ENCODE results near the gene SMIM1.
"Not testable (repeated sequence)": the region's sequence is repeated elsewhere in the genome, so short reads cannot be mapped to it uniquely, and the experiment has no call there.

The SMIM1 gene

GRCh38 chr1:3809680-3810079 is 37.1 kb downstream of the SMIM1 start:
- no peaks in the 10 kb centered on the region for H3K4me1 ChIP-seq (ENCODE audit: insufficient read depth, poor library complexity, severe bottlenecking)
- H3K27ac ChIP-seq (ENCODE audit: poor library complexity, severe bottlenecking), result no peak overlapping the region
- no peak overlapping the region for H3K4me3 ChIP-seq (ENCODE audit: severe bottlenecking)
- H3K27me3 ChIP-seq (ENCODE audit: insufficient read depth, poor library complexity, severe bottlenecking), result no peaks in the 10 kb centered on the region
- DNase-seq (ENCODE audit: low spot score) (no peak), ATAC-seq (ENCODE audit: low read depth) (peak; percentile 27; the same call in 1 of the 3 replicates)
- H3K9me3 ChIP-seq (ENCODE audit: severe bottlenecking), result peaks cover 8% of the 10 kb centered on the region
- TF ChIP-seq CTCF (IDR thresholded peaks at IDR 0.05; ENCODE audit: poor library complexity, severe bottlenecking), result no peak
- H3K36me3 ChIP-seq (ENCODE audit: low read depth), result no peaks in the 10 kb centered on the region

- H3K36me3 ChIP-seq (ENCODE audit: low read depth); H3K4me3 ChIP-seq (ENCODE audit: severe bottlenecking); H3K4me1 ChIP-seq (ENCODE audit: insufficient read depth, poor library complexity, severe bottlenecking); DNase-seq (ENCODE audit: low spot score); H3K9me3 ChIP-seq (ENCODE audit: severe bottlenecking); H3K27me3 ChIP-seq (ENCODE audit: insufficient read depth, poor library complexity, severe bottlenecking); H3K27ac ChIP-seq (ENCODE audit: poor library complexity, severe bottlenecking): not testable (repeated sequence)
- ATAC-seq (ENCODE audit: low read depth), result peak; percentile 45; the same call in 1 of the 3 replicates
Measured at GRCh38 chr1:3810149-3810761, 37.7 kb downstream of the SMIM1 start.

GRCh38 chr1:3811595-3811911 is 39.0 kb downstream of the SMIM1 start:
- Histone ChIP-seq H3K27me3 (ENCODE audit: insufficient read depth, poor library complexity, severe bottlenecking) (no peaks in the 10 kb centered on the region), H3K27ac (ENCODE audit: poor library complexity, severe bottlenecking) (no peak overlapping the region), H3K36me3 (ENCODE audit: low read depth) (no peaks in the 10 kb centered on the region), H3K4me3 (ENCODE audit: severe bottlenecking) (no peak overlapping the region), H3K9me3 (ENCODE audit: severe bottlenecking) (peaks cover 8% of the 10 kb centered on the region), H3K4me1 (ENCODE audit: insufficient read depth, poor library complexity, severe bottlenecking) (no peaks in the 10 kb centered on the region)
- no peak for TF ChIP-seq CTCF (IDR thresholded peaks at IDR 0.05; ENCODE audit: poor library complexity, severe bottlenecking)
- no peak for DNase-seq (ENCODE audit: low spot score)
- no peak for ATAC-seq (ENCODE audit: low read depth)

GRCh38 chr1:3814065-3814464 is 41.5 kb downstream of the SMIM1 start:
- Histone ChIP-seq H3K9me3 (ENCODE audit: severe bottlenecking) (no peaks in the 10 kb centered on the region), H3K4me3 (ENCODE audit: severe bottlenecking) (no peak overlapping the region), H3K4me1 (ENCODE audit: insufficient read depth, poor library complexity, severe bottlenecking) (no peaks in the 10 kb centered on the region), H3K27me3 (ENCODE audit: insufficient read depth, poor library complexity, severe bottlenecking) (no peaks in the 10 kb centered on the region), H3K36me3 (ENCODE audit: low read depth) (no peaks in the 10 kb centered on the region), H3K27ac (ENCODE audit: poor library complexity, severe bottlenecking) (no peak overlapping the region)
- TF ChIP-seq CTCF (IDR thresholded peaks at IDR 0.05; ENCODE audit: poor library complexity, severe bottlenecking), result no peak
- DNase-seq (ENCODE audit: low spot score) (no peak), ATAC-seq (ENCODE audit: low read depth) (no peak)

GRCh38 chr1:3814771-3815561 is 42.4 kb downstream of the SMIM1 start:
- H3K27ac ChIP-seq (ENCODE audit: poor library complexity, severe bottlenecking), result no peak overlapping the region
- TF ChIP-seq CTCF (IDR thresholded peaks at IDR 0.05; ENCODE audit: poor library complexity, severe bottlenecking), result no peak
- no peak for DNase-seq (ENCODE audit: low spot score)
- no peak for ATAC-seq (ENCODE audit: low read depth)
- H3K36me3 ChIP-seq (ENCODE audit: low read depth), result no peaks in the 10 kb centered on the region
- H3K4me1 ChIP-seq (ENCODE audit: insufficient read depth, poor library complexity, severe bottlenecking), result no peaks in the 10 kb centered on the region
- H3K9me3 ChIP-seq (ENCODE audit: severe bottlenecking), result no peaks in the 10 kb centered on the region
- H3K27me3 ChIP-seq (ENCODE audit: insufficient read depth, poor library complexity, severe bottlenecking), result no peaks in the 10 kb centered on the region
- H3K4me3 ChIP-seq (ENCODE audit: severe bottlenecking), result no peak overlapping the region

All from RWPE2 (cell line).